Activated naive CD4-positive, alpha-beta T cell treated with anti-CD3 and anti-CD28 coated beads, Interleukin-2, amount 50 U/mL, for 24 hours (primary cell): Measurements from ENCODE around the gene FAR2.

ENCODE experiments used
- H3K27ac Mint-ChIP-seq: one replicate; pipeline ENCODE4 v1.8.0; 2021; ENCODE audit warnings: mild to moderate bottlenecking, mixed read lengths
- H3K27me3 Mint-ChIP-seq: one replicate; pipeline ENCODE4 v1.8.0; 2021; ENCODE audit warnings: mixed read lengths
- H3K36me3 Mint-ChIP-seq: one replicate; pipeline ENCODE4 v1.8.0; 2021; ENCODE audit warnings: mixed read lengths
- H3K4me1 Mint-ChIP-seq: one replicate; pipeline ENCODE4 v1.8.0; 2021; ENCODE audit warnings: mixed read lengths
- H3K4me3 Mint-ChIP-seq: one replicate; pipeline ENCODE4 v1.8.0; 2021; ENCODE audit warnings: mild to moderate bottlenecking, mixed read lengths
- H3K9me3 Mint-ChIP-seq: one replicate; pipeline ENCODE4 v1.8.0; 2021; ENCODE audit warnings: mixed read lengths

Gene FAR2

DNA sequence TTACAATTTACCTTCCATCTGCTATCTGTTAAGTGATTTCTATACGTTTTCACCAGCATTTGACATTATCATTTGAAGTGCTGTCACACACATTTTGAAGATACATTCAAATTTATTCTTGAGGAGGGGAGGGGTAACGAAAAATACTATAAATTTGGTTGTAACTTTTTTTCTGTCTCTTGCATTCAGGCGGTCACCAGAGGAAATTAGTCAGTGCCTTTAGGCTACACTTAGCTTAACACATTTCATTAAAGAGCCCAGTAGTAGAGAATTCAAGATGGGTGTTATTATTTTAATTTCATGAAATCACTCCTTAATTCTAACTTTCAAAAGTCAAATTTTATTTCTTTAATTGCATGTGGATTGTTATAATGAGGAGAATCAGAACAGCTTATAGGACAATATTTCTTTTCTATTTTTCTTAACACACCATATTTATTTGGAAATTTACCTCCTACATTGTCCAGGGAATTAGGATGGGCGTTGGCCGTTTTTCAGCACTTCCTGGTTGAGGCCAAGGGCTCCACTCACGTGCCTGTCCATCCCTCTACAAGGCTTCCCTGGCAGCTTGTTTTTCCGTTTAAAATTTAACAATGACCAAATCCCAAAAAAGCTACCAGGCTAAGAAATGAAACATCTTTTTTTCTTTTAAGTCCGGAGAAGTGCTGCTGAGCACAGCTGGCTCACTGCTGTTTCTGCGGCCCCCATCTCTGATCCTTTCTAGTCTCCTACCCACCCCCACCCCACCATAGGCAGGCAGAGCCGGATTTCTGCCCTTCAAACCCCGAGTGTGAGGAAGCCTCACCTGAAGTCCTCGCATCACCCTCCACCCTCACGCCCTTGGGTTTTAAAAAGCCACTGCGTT lies 1.1 kb upstream of the FAR2 start:
- peaks cover 34% of the 10 kb centered on the region for H3K4me1 Mint-ChIP-seq
- H3K27me3 Mint-ChIP-seq, result no peaks in the 10 kb centered on the region
- H3K36me3 Mint-ChIP-seq, result no peaks in the 10 kb centered on the region
- H3K9me3 Mint-ChIP-seq, result no peaks in the 10 kb centered on the region
- H3K27ac Mint-ChIP-seq, result no peak overlapping the region
- peak overlapping the region; percentile 92 for H3K4me3 Mint-ChIP-seq

DNA sequence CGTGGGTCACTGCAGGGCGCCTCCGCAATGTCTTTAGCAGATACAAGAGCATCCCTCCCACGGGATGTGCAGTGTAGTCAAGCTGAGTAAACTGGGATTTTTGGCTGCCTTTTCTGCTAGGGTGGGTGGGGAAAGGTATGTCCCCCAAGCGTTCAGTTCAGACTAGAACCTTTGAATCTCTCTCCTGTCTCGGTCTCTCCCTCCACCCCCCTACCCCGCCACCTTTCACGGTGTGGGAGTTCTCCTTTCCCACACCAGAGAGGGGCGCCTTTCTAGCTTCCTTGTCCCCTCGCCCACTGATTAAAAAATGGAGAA lies 525 bp upstream of the FAR2 start:
- Mint-ChIP-seq H3K36me3 (no peaks in the 10 kb centered on the region), H3K4me3 (peak overlapping the region; percentile 92), H3K27me3 (no peaks in the 10 kb centered on the region), H3K27ac (peak overlapping the region; percentile 71), H3K4me1 (peaks cover 39% of the 10 kb centered on the region), H3K9me3 (no peaks in the 10 kb centered on the region)

DNA sequence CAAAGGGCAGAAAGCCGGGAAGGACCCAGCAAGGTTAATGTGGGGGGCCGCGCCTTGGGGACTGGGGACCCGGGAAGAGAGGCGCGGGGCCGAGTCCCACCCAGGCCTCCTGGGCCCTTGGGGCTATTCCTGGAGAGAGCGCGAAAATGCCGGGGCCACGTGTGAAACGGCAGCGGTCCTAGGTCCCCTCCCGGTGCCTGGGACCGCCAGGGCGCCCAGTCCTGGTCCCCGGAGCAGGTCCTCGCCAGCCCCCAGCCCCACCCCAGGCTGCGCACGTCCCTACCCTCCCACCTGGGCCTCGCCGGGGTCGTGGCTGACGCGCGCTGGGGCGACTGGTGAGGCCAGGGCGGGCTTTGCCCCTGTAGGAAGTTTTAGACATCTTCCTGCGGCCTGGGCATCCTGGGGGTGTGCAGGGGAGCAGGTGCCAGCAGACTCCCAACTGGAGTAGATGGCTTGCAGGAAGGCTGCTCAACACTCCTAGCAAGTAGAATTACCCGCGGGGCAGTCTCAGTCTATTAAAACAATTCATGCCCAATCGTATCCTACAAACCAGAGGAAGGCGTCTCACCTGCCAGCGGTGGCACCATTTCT lies 708 bp downstream of the FAR2 start:
- H3K4me3 Mint-ChIP-seq, result peak overlapping the region; percentile 92
- no peaks in the 10 kb centered on the region for H3K36me3 Mint-ChIP-seq
- no peak overlapping the region for H3K27ac Mint-ChIP-seq

GRCh38 chr12:29150462-29150861 lies 1.4 kb downstream of the FAR2 start:
- no peaks in the 10 kb centered on the region for H3K9me3 Mint-ChIP-seq
- H3K27me3 Mint-ChIP-seq, result no peaks in the 10 kb centered on the region
- peaks cover 39% of the 10 kb centered on the region for H3K4me1 Mint-ChIP-seq
- H3K4me3 Mint-ChIP-seq, result peak overlapping the region; percentile 68
- H3K36me3 Mint-ChIP-seq, result no peaks in the 10 kb centered on the region
- H3K27ac Mint-ChIP-seq, result no peak overlapping the region

More for the DNA sequence above, 708 bp downstream of the FAR2 start:
- Mint-ChIP-seq H3K9me3 (no peaks in the 10 kb centered on the region), H3K27me3 (no peaks in the 10 kb centered on the region), H3K4me1 (peaks cover 39% of the 10 kb centered on the region)

- Mint-ChIP-seq H3K36me3 (peaks cover 1% of the 10 kb centered on the region), H3K9me3 (no peaks in the 10 kb centered on the region), H3K4me3 (no peak overlapping the region), H3K27ac (no peak overlapping the region), H3K4me1 (peaks cover 39% of the 10 kb centered on the region), H3K27me3 (no peaks in the 10 kb centered on the region)
These were observed 3.3 kb downstream of the FAR2 start for GRCh38 chr12:29152223-29152868.

GRCh38 chr12:29152981-29153630 lies 4.0 kb downstream of the FAR2 start:
- Mint-ChIP-seq H3K27ac (no peak overlapping the region), H3K4me3 (no peak overlapping the region), H3K36me3 (peaks cover 1% of the 10 kb centered on the region), H3K27me3 (no peaks in the 10 kb centered on the region), H3K4me1 (peaks cover 32% of the 10 kb centered on the region), H3K9me3 (no peaks in the 10 kb centered on the region)

DNA sequence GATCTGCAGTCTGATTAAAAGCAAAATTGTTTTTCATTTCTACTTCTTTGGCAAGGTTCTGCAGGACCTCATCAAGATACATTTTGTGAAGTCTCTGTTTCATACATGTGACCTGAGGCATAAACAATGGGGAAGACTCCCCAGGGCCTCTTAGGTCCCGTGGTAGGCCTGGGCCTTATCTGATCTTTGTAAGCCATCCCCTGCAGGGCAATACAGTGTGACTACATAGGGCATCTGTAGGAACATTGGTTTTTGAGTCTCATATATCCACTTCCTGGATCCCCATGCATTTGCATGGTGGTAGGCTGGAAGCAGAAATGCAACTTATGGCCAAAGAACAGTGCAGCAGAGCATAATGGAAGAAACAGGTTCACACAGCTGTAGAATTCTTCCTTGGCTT lies 6.0 kb downstream of the FAR2 start:
- H3K4me3 Mint-ChIP-seq, result no peak overlapping the region
- H3K27ac Mint-ChIP-seq, result no peak overlapping the region
- peaks cover 30% of the 10 kb centered on the region for H3K4me1 Mint-ChIP-seq
- no peaks in the 10 kb centered on the region for H3K27me3 Mint-ChIP-seq
- peaks cover 1% of the 10 kb centered on the region for H3K36me3 Mint-ChIP-seq
- peaks cover 6% of the 10 kb centered on the region for H3K9me3 Mint-ChIP-seq

DNA sequence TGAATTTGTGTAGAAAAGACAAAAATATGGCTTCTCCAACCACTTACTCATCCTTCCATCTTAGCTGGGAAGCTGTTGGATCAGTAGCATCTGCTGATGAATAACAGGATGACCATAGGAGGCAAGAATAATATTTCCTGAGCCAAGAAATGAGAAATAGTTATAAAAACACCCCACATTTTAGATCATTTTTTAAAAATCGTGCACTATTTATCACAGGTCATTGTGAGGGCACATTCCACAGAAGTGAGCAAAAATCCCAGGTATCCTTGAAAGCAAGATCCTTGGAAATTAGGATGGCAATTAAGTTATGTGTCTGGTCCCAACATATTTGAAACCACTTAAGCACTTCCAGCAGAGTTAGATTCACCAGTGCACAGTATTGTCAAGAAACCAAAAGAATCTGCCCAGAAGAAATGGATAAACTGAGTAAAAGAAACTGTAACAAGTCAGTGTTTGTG lies 8.4 kb downstream of the FAR2 start:
- Mint-ChIP-seq H3K36me3 (peaks cover 6% of the 10 kb centered on the region), H3K27ac (no peak overlapping the region), H3K27me3 (no peaks in the 10 kb centered on the region), H3K9me3 (peaks cover 10% of the 10 kb centered on the region), H3K4me3 (no peak overlapping the region), H3K4me1 (peaks cover 33% of the 10 kb centered on the region)

- peaks cover 10% of the 10 kb centered on the region for H3K9me3 Mint-ChIP-seq
- no peak overlapping the region for H3K27ac Mint-ChIP-seq
- H3K36me3 Mint-ChIP-seq, result peaks cover 6% of the 10 kb centered on the region
- H3K4me1 Mint-ChIP-seq, result peaks cover 26% of the 10 kb centered on the region
- H3K27me3 Mint-ChIP-seq, result no peaks in the 10 kb centered on the region
- H3K4me3 Mint-ChIP-seq, result no peak overlapping the region
These were observed 9.2 kb downstream of the FAR2 start for GRCh38 chr12:29158115-29158763.

GRCh38 chr12:29159661-29160060 lies 10.6 kb downstream of the FAR2 start:
- H3K9me3 Mint-ChIP-seq, result peaks cover 10% of the 10 kb centered on the region
- H3K4me1 Mint-ChIP-seq, result peaks cover 27% of the 10 kb centered on the region
- H3K27me3 Mint-ChIP-seq, result no peaks in the 10 kb centered on the region
- peaks cover 6% of the 10 kb centered on the region for H3K36me3 Mint-ChIP-seq
- no peak overlapping the region for H3K27ac Mint-ChIP-seq
- H3K4me3 Mint-ChIP-seq, result no peak overlapping the region

DNA sequence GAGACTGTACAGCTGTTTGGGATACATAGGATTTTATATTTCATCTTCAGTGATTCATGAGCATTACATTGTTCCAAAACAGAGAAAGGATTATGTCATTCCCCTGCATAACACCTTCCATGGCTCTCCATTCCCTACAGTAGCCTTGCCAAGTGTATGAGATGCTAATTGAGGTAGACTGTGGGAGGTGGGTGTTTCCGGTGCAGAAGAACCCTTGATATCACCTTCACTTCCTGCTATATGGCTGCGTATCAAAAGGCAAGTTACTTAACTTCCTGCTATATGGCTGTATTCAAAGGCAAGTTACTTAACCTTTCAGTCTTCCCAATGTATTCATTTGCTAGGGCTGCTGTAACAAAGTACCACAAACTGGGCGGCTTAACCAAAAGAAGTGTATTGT lies 11.2 kb downstream of the FAR2 start:
- no peak overlapping the region for H3K4me3 Mint-ChIP-seq
- H3K27ac Mint-ChIP-seq, result no peak overlapping the region
- H3K27me3 Mint-ChIP-seq, result no peaks in the 10 kb centered on the region
- peaks cover 32% of the 10 kb centered on the region for H3K4me1 Mint-ChIP-seq
- H3K36me3 Mint-ChIP-seq, result peaks cover 6% of the 10 kb centered on the region
- H3K9me3 Mint-ChIP-seq, result peaks cover 10% of the 10 kb centered on the region

- H3K9me3 Mint-ChIP-seq, result peaks cover 10% of the 10 kb centered on the region
- peaks cover 32% of the 10 kb centered on the region for H3K4me1 Mint-ChIP-seq
These were observed 14.1 kb downstream of the FAR2 start for GRCh38 chr12:29163146-29163545.

GRCh38 chr12:29164477-29165393 lies 15.7 kb downstream of the FAR2 start:
- Mint-ChIP-seq H3K4me1 (peaks cover 24% of the 10 kb centered on the region), H3K36me3 (peaks cover 6% of the 10 kb centered on the region), H3K27me3 (no peaks in the 10 kb centered on the region), H3K9me3 (peaks cover 7% of the 10 kb centered on the region), H3K4me3 (no peak overlapping the region), H3K27ac (no peak overlapping the region)

More at GRCh38 chr12:29163146-29163545, 14.1 kb downstream of the FAR2 start:
- Mint-ChIP-seq H3K4me3 (no peak overlapping the region), H3K27me3 (no peaks in the 10 kb centered on the region), H3K36me3 (peaks cover 6% of the 10 kb centered on the region), H3K27ac (no peak overlapping the region)

GRCh38 chr12:29167445-29167844 lies 18.4 kb downstream of the FAR2 start:
- Mint-ChIP-seq H3K27ac (no peak overlapping the region), H3K4me3 (no peak overlapping the region), H3K9me3 (no peaks in the 10 kb centered on the region), H3K27me3 (no peaks in the 10 kb centered on the region), H3K36me3 (peaks cover 6% of the 10 kb centered on the region), H3K4me1 (peaks cover 12% of the 10 kb centered on the region)
